Measurements from ENCODE around the gene NAALADL2. TPM values are rescaled to one million over a fixed set of nuclear protein-coding genes. Genes with fewer than 3 reads are reported as not detected.
A peak's percentile ranks its signal among the peaks of the same experiment; 100 is the strongest.

The NAALADL2 gene
- total and polyA plus RNA-seq, 2 of the 13 experiments (the other 11 are each of a cell fraction or from before 2014, with no cell fraction given), result 0.08 TPM; not detected in 1

GRCh38 chr3:175751089-175751488 is 892.0 kb downstream of the NAALADL2 start:
- no peak overlapping the region for H2AFZ ChIP-seq (ENCODE audit: low read length)
- H3K4me2 ChIP-seq (ENCODE audit: low read depth, low read length), result no peak overlapping the region
- no peak overlapping the region for H3K9ac ChIP-seq (ENCODE audit: insufficient read depth, low read depth, low read length)
- FAIRE-seq (no peak), DNase-seq (ENCODE audit: low spot score) (no peak), ATAC-seq (no peak)
- WGBS (ENCODE audit: low lambda C conversion rate), result 0% methylated on average over 2 of the region's 2 CpGs
- ChIA-PET POLR2A (no interaction called here), CTCF (ENCODE audit: low intra/inter-chr PET ratio, low total read pairs) (no interaction called here)
- H3K4me1 ChIP-seq (ENCODE audit: insufficient read depth, low read length), result no peaks in the 10 kb centered on the region
- intact Hi-C loops (cut with micrococcal nuclease; ENCODE audit: unreplicated experiment) (no loop called here), in situ Hi-C loops (cut with HindIII; ENCODE audit: extremely low pct_ligation_motif_present, low pct_unique_long_range_greater_than_20kb) (no loop called here)
- no peaks in the 10 kb centered on the region for H3K27me3 ChIP-seq (ENCODE audit: control insufficient read depth in 1 of 2, insufficient read depth in 2 of 2, low read length in 2 of 2)
- H4K20me1 ChIP-seq (ENCODE audit: insufficient read depth, low read length), result no peaks in the 10 kb centered on the region
- TF ChIP-seq MAFK (conservative IDR thresholded peaks at IDR 0.05 in 1 of 2, IDR thresholded peaks at IDR 0.05 in 1 of 2; ENCODE audit: low read length in 2 of 2) (peak; percentile 31 to 80; a peak in 3 of 4 replicates), ZNF556 (CRISPR knock-in tag; IDR thresholded peaks at IDR 0.05; ENCODE audit: borderline replicate concordance) (no peak), TCF7L2 (IDR thresholded peaks at IDR 0.05; ENCODE audit: low read depth, low read length) (no peak), GTF2F1 (IDR thresholded peaks at IDR 0.05; ENCODE audit: low read length) (no peak), STAG1 (CRISPR knock-in tag; IDR thresholded peaks at IDR 0.05) (no peak), ESRRA (CRISPR knock-in tag; IDR thresholded peaks at IDR 0.05; ENCODE audit: low read depth) (no peak), AKAP8 (CRISPR knock-in tag; IDR thresholded peaks at IDR 0.05) (no peak), RAD21 (CRISPR knock-in tag; IDR thresholded peaks at IDR 0.05) (no peak), ETS1 (CRISPR knock-in tag; IDR thresholded peaks at IDR 0.05) (no peak), NR3C1 (CRISPR knock-in tag; IDR thresholded peaks at IDR 0.05) (no peak), ZMYM4 (CRISPR knock-in tag; IDR thresholded peaks at IDR 0.05) (no peak), MAFF (IDR thresholded peaks at IDR 0.05; ENCODE audit: low read depth, low read length) (peak; percentile 54; the same call in 1 of the 2 replicates), ZNF670 (CRISPR knock-in tag; IDR thresholded peaks at IDR 0.05; ENCODE audit: borderline replicate concordance) (no peak)
- no peak overlapping the region for H3K27ac ChIP-seq (ENCODE audit: extremely low read length, insufficient read depth, low read length)
- no TSS peak for BruUV-seq (replicated peaks)
- peaks cover 11% of the 10 kb centered on the region for H3K9me3 ChIP-seq (ENCODE audit: low read length)
- H3K79me2 ChIP-seq (ENCODE audit: insufficient read depth, low read length), result no peaks in the 10 kb centered on the region
- no peaks in the 10 kb centered on the region for H3K36me3 ChIP-seq (replicated peaks in 1 of 2; ENCODE audit: control insufficient read depth in 1 of 2, insufficient read depth in 2 of 2, low read length in 2 of 2)
- no peak overlapping the region for H3K4me3 ChIP-seq (replicated peaks in 1 of 3; ENCODE audit: insufficient read depth in 1 of 3, low read depth in 2 of 3, low read length in 3 of 3)
